HG02571 (cell line): ENCODE data around the gene KHNYN.
"Not testable (repeated sequence)": the region's sequence is repeated elsewhere in the genome, so short reads cannot be mapped to it uniquely, and the experiment has no call there.

Experiments used
- ATAC-seq: cut with Tn5 transposase; IDR thresholded peaks from one replicate; pipeline ENCODE4 v1.9.1; 2021; ENCODE audit warnings: mild to moderate bottlenecking, moderate library complexity; ENCODE audit not compliant: unreplicated experiment

Gene KHNYN

GRCh38 chr14:24437020-24437735 is 7.4 kb downstream of the KHNYN start:
- no peak for ATAC-seq

DNA sequence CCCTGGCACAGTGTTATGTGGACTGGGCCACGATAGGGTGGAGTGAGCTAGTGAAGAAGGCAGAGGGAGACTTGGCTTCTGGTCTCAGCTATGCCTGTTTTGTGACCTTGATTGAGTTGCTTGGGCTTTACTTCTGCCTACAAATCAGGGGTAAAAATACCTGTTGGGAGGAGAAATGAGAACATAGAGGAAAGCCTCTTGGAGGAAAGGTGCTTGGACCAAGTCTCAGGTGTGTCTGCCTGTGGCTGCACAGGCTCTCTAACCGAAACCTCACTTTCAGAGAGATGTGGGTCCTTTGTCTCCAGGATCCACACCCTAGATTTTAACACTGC is 7.9 kb downstream of the KHNYN start:
- ATAC-seq = no peak

- ATAC-seq = no peak
Measured at GRCh38 chr14:24438223-24439097, 8.7 kb downstream of the KHNYN start.

DNA sequence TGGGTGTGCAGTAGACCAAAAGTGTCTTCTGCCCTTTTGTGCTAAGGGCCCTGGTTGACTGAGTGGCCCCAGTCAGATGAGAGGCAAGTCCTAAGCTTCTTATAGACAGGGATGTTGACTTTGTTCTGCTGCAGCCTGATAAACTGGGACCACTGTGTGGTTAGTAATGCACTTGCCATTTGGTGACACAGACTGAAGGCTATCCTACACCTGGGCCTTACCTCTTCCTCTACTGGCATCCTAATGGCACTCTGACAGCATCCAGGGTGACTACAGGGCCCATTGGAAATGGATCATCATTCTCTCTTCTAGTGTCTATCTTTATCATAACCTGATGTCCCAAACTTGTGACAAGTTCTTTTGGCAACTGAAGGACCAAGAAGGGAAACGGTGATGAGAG is 9.5 kb downstream of the KHNYN start:
- no peak for ATAC-seq

DNA sequence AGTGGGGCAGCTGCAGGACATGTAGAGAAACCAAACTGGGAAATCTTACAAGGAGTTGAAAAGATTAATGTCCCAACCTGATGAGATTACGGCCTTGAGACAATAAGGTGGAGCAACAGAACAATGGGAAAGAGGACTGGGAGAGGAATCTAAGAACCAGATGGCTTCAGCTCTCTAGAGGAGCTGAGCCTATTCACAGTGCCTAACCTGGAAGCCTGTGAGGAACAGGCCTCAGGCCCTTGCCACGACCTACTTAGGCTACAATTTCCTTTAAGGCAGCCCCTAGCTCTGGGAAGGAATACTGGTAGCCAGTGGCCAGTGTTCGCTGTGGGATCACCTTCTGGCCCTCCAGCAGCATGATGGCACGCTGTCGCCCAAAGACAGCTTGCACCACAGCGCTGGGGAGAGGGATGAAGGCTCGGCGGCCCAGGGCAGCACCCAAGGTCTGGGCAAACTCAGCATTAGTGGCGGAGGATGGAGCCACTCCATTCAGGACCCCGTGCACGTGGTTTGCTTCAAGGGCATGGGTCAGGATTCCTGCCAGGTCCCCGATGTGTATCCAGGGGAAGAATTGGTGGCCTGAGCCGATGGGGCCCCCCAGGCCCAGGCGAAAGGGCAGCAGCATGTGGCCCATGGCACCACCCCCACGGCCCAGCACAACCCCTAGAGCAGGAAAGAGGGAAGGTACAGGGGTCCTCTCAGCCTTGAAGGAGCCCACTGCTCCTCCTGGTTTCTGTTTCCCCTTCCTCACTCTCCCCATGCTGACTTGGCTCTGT is 10.3 kb downstream of the KHNYN start:
- no peak for ATAC-seq

- ATAC-seq = no peak
Measured at GRCh38 chr14:24440606-24441399, 11.0 kb downstream of the KHNYN start.

DNA sequence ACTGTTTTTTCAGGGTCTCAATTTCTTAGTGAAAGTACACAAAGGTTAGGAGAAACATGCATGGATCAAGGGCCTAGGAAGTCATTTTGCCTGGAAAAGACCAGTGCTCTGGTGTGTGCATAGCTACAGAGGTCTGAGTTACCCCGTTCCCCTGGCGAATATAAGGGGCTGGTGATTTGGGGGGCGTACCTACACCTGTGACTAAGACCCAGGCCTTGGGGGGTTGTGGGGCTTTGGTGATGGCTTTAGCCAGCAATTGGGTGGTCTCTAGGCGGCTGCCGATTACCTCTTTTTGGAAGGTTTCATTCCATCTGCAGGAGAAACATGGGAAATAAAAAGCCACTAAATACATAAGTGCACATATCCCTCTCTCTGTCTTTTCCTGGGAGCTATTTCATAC is 11.7 kb downstream of the KHNYN start:
- ATAC-seq = no peak

DNA sequence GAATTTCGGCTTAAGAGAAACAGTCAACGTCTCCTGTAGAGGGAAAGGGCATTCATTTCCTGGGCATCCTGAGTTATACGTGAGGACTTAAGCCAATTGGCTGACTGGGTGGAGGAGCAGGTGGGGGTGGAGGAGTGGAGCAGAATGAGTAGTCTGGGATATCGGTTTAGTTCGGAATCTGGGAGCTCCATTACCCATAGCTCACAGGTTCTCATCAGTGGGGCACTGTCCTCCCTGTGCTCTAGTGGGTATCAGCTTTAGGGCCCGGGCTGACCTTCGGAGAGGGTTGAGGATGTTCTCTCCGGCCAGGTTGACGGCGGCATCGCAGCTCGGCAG is 12.1 kb downstream of the KHNYN start:
- ATAC-seq = no peak

DNA sequence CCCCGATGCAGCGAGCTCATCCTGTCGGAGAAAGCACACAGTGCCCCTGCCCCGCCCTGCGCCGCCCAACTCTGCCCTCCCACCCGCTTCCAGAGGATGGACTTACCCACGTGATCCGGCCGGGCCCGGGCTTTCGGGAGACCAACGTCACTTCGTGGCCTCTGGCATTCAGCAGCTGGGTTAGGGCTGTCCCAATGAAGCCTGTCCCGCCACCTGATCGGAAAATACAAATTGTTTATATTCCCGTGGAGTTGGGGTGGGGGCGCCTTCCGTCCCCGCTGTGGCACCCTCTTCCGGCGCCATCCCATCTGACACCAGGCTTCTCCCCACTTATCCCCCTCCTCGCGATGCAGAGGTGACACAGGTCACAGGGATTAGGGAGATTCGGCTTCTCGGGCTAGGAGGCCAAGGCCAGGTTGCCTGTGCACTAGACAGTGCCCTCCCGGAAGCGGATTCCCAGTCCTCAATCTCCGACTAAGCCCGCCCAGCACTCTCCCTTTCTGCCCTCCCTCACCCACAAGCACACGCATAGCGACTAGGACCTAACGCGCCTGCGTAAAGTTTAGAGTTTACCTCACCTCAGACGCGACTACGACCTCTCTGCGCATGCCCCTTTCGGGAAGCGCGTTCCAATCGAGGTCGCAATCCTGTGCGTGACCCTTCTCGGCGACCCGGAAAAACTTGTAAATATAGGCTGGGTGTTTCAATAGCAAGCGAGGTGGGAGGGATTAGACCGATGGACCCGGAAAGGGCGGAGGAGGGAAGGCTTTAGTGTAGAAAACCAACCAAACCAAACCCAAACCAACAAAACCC is 12.7 kb downstream of the KHNYN start, which contains the start of gene SDR39U1:
Gene SDR39U1, minus strand, starts transcription at position 537 of the 813 bp plus-strand sequence. Its CDS starts 7 bp downstream, at position 530.
- ATAC-seq = peak; percentile 90

DNA sequence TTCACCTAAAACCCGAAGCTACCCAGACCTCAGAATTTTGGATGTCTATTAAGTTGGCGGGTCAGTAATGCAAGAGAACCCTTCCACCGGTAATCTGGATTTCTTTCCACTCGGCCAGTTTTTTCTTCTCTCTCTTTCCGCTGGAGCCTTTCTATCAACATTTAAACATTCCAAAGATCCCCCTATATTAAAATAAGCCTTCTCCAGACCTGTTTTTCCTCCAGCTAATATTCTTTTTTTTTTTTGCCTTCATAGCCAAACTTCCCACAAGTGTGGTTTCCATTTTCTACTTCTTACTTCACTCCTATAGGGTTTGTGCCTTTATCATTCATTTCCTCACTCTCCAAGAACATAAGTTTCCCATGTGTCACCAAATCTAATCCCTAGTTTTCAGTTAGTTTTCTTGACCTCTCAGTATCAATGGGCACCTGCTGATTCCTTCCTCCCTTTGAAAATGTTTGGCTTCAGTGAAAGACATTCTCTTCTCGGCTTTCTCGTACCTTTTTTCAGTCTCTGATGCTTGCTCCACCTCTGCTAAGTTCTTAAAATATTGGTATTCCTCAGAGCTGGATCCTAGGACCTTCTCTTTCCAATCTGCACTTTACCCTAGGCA is 13.4 kb downstream of the KHNYN start:
- ATAC-seq = no peak

DNA sequence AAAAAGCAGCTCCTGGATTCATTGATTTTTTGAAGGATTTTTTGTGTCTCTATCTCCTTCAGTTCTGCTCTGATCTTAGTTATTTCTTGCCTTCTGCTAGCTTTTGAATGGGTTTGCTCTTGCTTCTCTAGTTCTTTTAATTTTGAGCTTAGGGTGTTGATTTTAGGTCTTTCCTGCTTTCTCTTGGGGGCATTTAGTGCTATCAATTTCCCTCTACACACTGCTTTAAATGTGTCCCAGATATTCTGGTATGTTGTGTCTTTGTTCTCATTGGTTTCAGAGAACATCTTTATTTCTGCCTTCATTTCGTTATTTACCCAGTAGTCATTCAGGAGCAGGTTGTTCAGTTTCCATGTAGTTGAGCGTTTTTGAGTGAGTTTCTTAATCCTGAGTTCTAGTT is 21.1 kb downstream of the KHNYN start:
- ATAC-seq = not testable (repeated sequence)

DNA sequence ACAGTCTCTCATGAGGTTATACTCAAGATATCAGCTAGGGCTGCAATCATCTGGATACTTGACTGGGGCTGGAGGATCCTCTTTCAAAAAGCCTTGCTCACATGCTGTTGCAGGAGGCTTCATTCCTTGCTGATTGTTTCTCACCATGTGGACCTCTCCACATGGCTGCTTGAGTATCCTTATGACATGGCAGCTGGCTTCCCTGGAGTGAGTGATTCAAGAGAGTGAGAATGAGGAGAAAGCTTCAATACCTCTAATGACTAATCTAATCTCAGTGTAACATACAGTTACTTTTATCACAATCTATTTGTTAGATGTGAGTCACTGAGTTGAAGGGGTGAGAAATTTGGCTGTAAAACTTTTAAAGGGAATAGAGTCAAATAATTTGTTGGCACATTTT is 27.2 kb downstream of the KHNYN start:
- no peak for ATAC-seq

GRCh38 chr14:24458736-24459135 is 29.0 kb downstream of the KHNYN start:
- no peak for ATAC-seq

- ATAC-seq = no peak
Measured at GRCh38 chr14:24459331-24459730, 29.6 kb downstream of the KHNYN start.

DNA sequence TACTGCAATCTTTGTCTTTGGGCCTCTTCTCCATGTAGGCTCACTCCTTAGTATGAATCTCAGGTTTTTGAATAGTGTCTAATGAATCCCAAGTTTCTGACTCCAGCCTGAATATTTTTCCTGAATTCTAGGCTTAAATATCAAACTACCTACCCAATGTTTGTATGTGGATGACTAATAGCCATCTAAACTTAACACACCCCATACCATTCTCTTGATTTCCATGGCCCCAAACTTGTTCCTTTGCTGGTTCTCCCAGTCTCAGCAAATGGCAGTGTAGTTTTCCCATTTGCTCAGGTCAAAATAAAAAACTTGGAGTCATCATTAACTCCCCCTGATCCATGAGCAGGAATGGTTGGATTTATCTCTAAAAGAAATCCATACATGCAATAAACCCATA is 31.6 kb downstream of the KHNYN start:
- no peak for ATAC-seq

GRCh38 chr14:24463017-24463883 is 33.5 kb downstream of the KHNYN start:
- ATAC-seq = no peak

- ATAC-seq = no peak
Measured at GRCh38 chr14:24463884-24464785, 34.4 kb downstream of the KHNYN start.

DNA sequence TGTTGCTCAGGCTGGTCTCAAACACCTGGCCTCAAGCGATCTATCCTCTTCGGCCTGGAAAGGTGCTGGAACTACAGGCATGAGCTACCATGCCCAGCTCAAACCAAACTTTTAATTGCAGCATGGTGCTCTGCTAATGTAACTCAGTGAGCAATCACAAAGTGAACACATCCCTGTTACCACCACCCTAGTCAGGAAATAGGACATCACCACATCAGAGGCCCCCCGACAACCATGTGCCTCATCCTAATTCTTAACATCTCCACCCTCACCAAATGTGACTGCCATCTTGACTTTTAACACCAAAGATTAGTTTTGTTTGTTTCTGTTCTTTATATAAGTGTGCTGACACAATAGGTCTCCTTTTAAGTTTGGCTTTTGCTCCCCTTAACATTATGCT is 35.6 kb downstream of the KHNYN start:
- no peak for ATAC-seq
